ENCODE measurements around the gene WDR38.

The WDR38 gene

GRCh38 chr9:124899845-124900244 lies 46.6 kb downstream of the WDR38 start:
- DNase-seq (ENCODE audit: low read depth) = no peak
- TF ChIP-seq CTCF (conservative IDR thresholded peaks at IDR 0.05; ENCODE audit: control insufficient read depth, insufficient read depth, low read depth, low read length) = no peak

GRCh38 chr9:124906966-124907365 lies 53.7 kb downstream of the WDR38 start:
- no peak overlapping the region for H3K4me3 ChIP-seq (ENCODE audit: control insufficient read depth, low read depth, low read length)
- DNase-seq (ENCODE audit: low read depth) = no peak
- no peak for TF ChIP-seq CTCF (conservative IDR thresholded peaks at IDR 0.05; ENCODE audit: control insufficient read depth, insufficient read depth, low read depth, low read length)

More at GRCh38 chr9:124899845-124900244, 46.6 kb downstream of the WDR38 start:
- no peak overlapping the region for H3K4me3 ChIP-seq (ENCODE audit: control insufficient read depth, low read depth, low read length)

Data from fibroblast of mammary gland (primary cell).